ENCODE data around the gene COPS4.
"Not testable (repeated sequence)": the region's sequence is repeated elsewhere in the genome, so short reads cannot be mapped to it uniquely, and the experiment has no call there.

DNA sequence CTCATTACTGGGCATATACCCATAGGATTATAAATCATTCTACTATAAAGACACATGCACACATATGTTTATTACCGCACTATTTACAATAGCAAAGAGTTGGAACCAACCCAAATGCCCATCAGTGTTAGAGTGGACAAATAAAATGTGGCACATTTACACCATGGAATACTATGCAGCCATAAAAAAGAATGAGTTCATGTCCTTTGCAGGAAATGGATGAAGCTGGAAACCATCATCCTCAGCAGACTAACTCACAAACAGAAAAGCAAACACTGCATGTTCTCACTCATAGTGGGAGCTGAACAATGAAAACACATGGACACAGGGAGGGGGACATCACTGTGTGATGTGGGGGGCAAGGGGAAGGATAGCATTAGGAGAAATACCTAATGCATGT is 11.4 kb upstream of the COPS4 start:
- not testable (repeated sequence) for TF ChIP-seq OSR1 (CRISPR knock-in tag; IDR thresholded peaks at IDR 0.05); TCF4 (CRISPR knock-in tag; IDR thresholded peaks at IDR 0.05; ENCODE audit: borderline replicate concordance); PATZ1 (CRISPR knock-in tag; IDR thresholded peaks at IDR 0.05; ENCODE audit: borderline replicate concordance); TOX (CRISPR knock-in tag; IDR thresholded peaks at IDR 0.05; ENCODE audit: borderline replicate concordance); ESRRG (CRISPR knock-in tag; IDR thresholded peaks at IDR 0.05); ZFP3 (CRISPR knock-in tag; IDR thresholded peaks at IDR 0.05); ZFP30 (CRISPR knock-in tag; IDR thresholded peaks at IDR 0.05); ARNTL (CRISPR knock-in tag; IDR thresholded peaks at IDR 0.05; ENCODE audit: borderline replicate concordance, low read depth); CSDC2 (CRISPR knock-in tag; IDR thresholded peaks at IDR 0.05)
- TF ChIP-seq, protein P1, sequence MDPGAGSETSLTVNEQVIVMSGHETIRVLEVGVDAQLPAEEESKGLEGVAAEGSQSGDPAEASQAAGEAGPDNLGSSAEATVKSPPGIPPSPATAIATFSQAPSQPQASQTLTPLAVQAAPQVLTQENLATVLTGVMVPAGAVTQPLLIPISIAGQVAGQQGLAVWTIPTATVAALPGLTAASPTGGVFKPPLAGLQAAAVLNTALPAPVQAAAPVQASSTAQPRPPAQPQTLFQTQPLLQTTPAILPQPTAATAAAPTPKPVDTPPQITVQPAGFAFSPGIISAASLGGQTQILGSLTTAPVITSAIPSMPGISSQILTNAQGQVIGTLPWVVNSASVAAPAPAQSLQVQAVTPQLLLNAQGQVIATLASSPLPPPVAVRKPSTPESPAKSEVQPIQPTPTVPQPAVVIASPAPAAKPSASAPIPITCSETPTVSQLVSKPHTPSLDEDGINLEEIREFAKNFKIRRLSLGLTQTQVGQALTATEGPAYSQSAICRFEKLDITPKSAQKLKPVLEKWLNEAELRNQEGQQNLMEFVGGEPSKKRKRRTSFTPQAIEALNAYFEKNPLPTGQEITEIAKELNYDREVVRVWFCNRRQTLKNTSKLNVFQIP (CRISPR knock-in tag; IDR thresholded peaks at IDR 0.05; ENCODE audit: borderline replicate concordance, low read depth), result not testable (repeated sequence)

Measured in SK-N-SH treated with all-trans-retinoic acid at 6 μM for 48 hours (cell line).